ENCODE measurements around the gene PEX26.
"Not testable (repeated sequence)": the region's sequence is repeated elsewhere in the genome, so short reads cannot be mapped to it uniquely, and the experiment has no call there.

PEX26 gene

GRCh38 chr22:18063715-18064114, 14.1 kb upstream of the PEX26 start:
- H3K4me1 ChIP-seq (ENCODE audit: control insufficient read depth, insufficient read depth, low read length, poor library complexity, severe bottlenecking); H3K9me3 ChIP-seq (ENCODE audit: control insufficient read depth, low read length); H3K27ac ChIP-seq (ENCODE audit: insufficient read depth, low read length, poor library complexity, severe bottlenecking); DNase-seq; H3K27me3 ChIP-seq (replicated peaks; ENCODE audit: control insufficient read depth, insufficient read depth, low read length, poor library complexity, severe bottlenecking); H3K4me3 ChIP-seq (ENCODE audit: insufficient read depth, low read depth, low read length, poor library complexity, severe bottlenecking); H3K36me3 ChIP-seq (ENCODE audit: control insufficient read depth, insufficient read depth, low read length): not testable (repeated sequence)

GRCh38 chr22:18064636-18065035, 13.2 kb upstream of the PEX26 start:
- Histone ChIP-seq H3K27me3 (replicated peaks; ENCODE audit: control insufficient read depth, insufficient read depth, low read length, poor library complexity, severe bottlenecking) (no peaks in the 10 kb centered on the region), H3K4me1 (ENCODE audit: control insufficient read depth, insufficient read depth, low read length, poor library complexity, severe bottlenecking) (no peaks in the 10 kb centered on the region), H3K9me3 (ENCODE audit: control insufficient read depth, low read length) (no peaks in the 10 kb centered on the region), H3K36me3 (ENCODE audit: control insufficient read depth, insufficient read depth, low read length) (no peaks in the 10 kb centered on the region), H3K4me3 (ENCODE audit: insufficient read depth, low read depth, low read length, poor library complexity, severe bottlenecking) (no peak overlapping the region), H3K27ac (ENCODE audit: insufficient read depth, low read length, poor library complexity, severe bottlenecking) (no peak overlapping the region)
- no peak for DNase-seq

- Histone ChIP-seq H3K4me3 (ENCODE audit: insufficient read depth, low read depth, low read length, poor library complexity, severe bottlenecking) (no peak overlapping the region), H3K36me3 (ENCODE audit: control insufficient read depth, insufficient read depth, low read length) (no peaks in the 10 kb centered on the region), H3K4me1 (ENCODE audit: control insufficient read depth, insufficient read depth, low read length, poor library complexity, severe bottlenecking) (no peaks in the 10 kb centered on the region), H3K27me3 (replicated peaks; ENCODE audit: control insufficient read depth, insufficient read depth, low read length, poor library complexity, severe bottlenecking) (no peaks in the 10 kb centered on the region), H3K9me3 (ENCODE audit: control insufficient read depth, low read length) (no peaks in the 10 kb centered on the region), H3K27ac (ENCODE audit: insufficient read depth, low read length, poor library complexity, severe bottlenecking) (no peak overlapping the region)
- DNase-seq, result no peak
These were observed 12.5 kb upstream of the PEX26 start for GRCh38 chr22:18065256-18065655.

- Histone ChIP-seq H3K4me3 (ENCODE audit: insufficient read depth, low read depth, low read length, poor library complexity, severe bottlenecking) (no peak overlapping the region), H3K27me3 (replicated peaks; ENCODE audit: control insufficient read depth, insufficient read depth, low read length, poor library complexity, severe bottlenecking) (no peaks in the 10 kb centered on the region), H3K36me3 (ENCODE audit: control insufficient read depth, insufficient read depth, low read length) (no peaks in the 10 kb centered on the region), H3K4me1 (ENCODE audit: control insufficient read depth, insufficient read depth, low read length, poor library complexity, severe bottlenecking) (no peaks in the 10 kb centered on the region), H3K9me3 (ENCODE audit: control insufficient read depth, low read length) (no peaks in the 10 kb centered on the region), H3K27ac (ENCODE audit: insufficient read depth, low read length, poor library complexity, severe bottlenecking) (no peak overlapping the region)
- no peak for DNase-seq
These were observed 11.5 kb upstream of the PEX26 start for GRCh38 chr22:18066181-18066859.

GRCh38 chr22:18067121-18067520, 10.7 kb upstream of the PEX26 start:
- no peaks in the 10 kb centered on the region for H3K27me3 ChIP-seq (replicated peaks; ENCODE audit: control insufficient read depth, insufficient read depth, low read length, poor library complexity, severe bottlenecking)
- no peak overlapping the region for H3K4me3 ChIP-seq (ENCODE audit: insufficient read depth, low read depth, low read length, poor library complexity, severe bottlenecking)
- no peaks in the 10 kb centered on the region for H3K9me3 ChIP-seq (ENCODE audit: control insufficient read depth, low read length)
- H3K27ac ChIP-seq (ENCODE audit: insufficient read depth, low read length, poor library complexity, severe bottlenecking), result no peak overlapping the region
- H3K4me1 ChIP-seq (ENCODE audit: control insufficient read depth, insufficient read depth, low read length, poor library complexity, severe bottlenecking), result no peaks in the 10 kb centered on the region
- H3K36me3 ChIP-seq (ENCODE audit: control insufficient read depth, insufficient read depth, low read length), result no peaks in the 10 kb centered on the region
- DNase-seq, result no peak

- no peak for DNase-seq
- H3K27ac ChIP-seq (ENCODE audit: insufficient read depth, low read length, poor library complexity, severe bottlenecking), result no peak overlapping the region
- H3K27me3 ChIP-seq (replicated peaks; ENCODE audit: control insufficient read depth, insufficient read depth, low read length, poor library complexity, severe bottlenecking), result no peaks in the 10 kb centered on the region
- H3K4me3 ChIP-seq (ENCODE audit: insufficient read depth, low read depth, low read length, poor library complexity, severe bottlenecking), result no peak overlapping the region
- H3K9me3 ChIP-seq (ENCODE audit: control insufficient read depth, low read length), result no peaks in the 10 kb centered on the region
- H3K36me3 ChIP-seq (ENCODE audit: control insufficient read depth, insufficient read depth, low read length), result no peaks in the 10 kb centered on the region
- H3K4me1 ChIP-seq (ENCODE audit: control insufficient read depth, insufficient read depth, low read length, poor library complexity, severe bottlenecking), result no peaks in the 10 kb centered on the region
These were observed 10.0 kb upstream of the PEX26 start for GRCh38 chr22:18067548-18068341.

GRCh38 chr22:18068381-18068988, 9.3 kb upstream of the PEX26 start:
- H3K27ac ChIP-seq (ENCODE audit: insufficient read depth, low read length, poor library complexity, severe bottlenecking), result no peak overlapping the region
- no peaks in the 10 kb centered on the region for H3K27me3 ChIP-seq (replicated peaks; ENCODE audit: control insufficient read depth, insufficient read depth, low read length, poor library complexity, severe bottlenecking)
- H3K9me3 ChIP-seq (ENCODE audit: control insufficient read depth, low read length), result no peaks in the 10 kb centered on the region
- no peak overlapping the region for H3K4me3 ChIP-seq (ENCODE audit: insufficient read depth, low read depth, low read length, poor library complexity, severe bottlenecking)
- DNase-seq, result no peak
- H3K4me1 ChIP-seq (ENCODE audit: control insufficient read depth, insufficient read depth, low read length, poor library complexity, severe bottlenecking), result no peaks in the 10 kb centered on the region
- H3K36me3 ChIP-seq (ENCODE audit: control insufficient read depth, insufficient read depth, low read length), result no peaks in the 10 kb centered on the region

GRCh38 chr22:18069041-18069440, 8.7 kb upstream of the PEX26 start:
- H3K27ac ChIP-seq (ENCODE audit: insufficient read depth, low read length, poor library complexity, severe bottlenecking), result no peak overlapping the region
- no peaks in the 10 kb centered on the region for H3K36me3 ChIP-seq (ENCODE audit: control insufficient read depth, insufficient read depth, low read length)
- no peaks in the 10 kb centered on the region for H3K27me3 ChIP-seq (replicated peaks; ENCODE audit: control insufficient read depth, insufficient read depth, low read length, poor library complexity, severe bottlenecking)
- no peaks in the 10 kb centered on the region for H3K4me1 ChIP-seq (ENCODE audit: control insufficient read depth, insufficient read depth, low read length, poor library complexity, severe bottlenecking)
- no peaks in the 10 kb centered on the region for H3K9me3 ChIP-seq (ENCODE audit: control insufficient read depth, low read length)
- no peak for DNase-seq
- H3K4me3 ChIP-seq (ENCODE audit: insufficient read depth, low read depth, low read length, poor library complexity, severe bottlenecking), result no peak overlapping the region

GRCh38 chr22:18070041-18070440, 7.7 kb upstream of the PEX26 start:
- H3K27me3 ChIP-seq (replicated peaks; ENCODE audit: control insufficient read depth, insufficient read depth, low read length, poor library complexity, severe bottlenecking), result no peaks in the 10 kb centered on the region
- DNase-seq, result no peak
- no peaks in the 10 kb centered on the region for H3K36me3 ChIP-seq (ENCODE audit: control insufficient read depth, insufficient read depth, low read length)
- H3K4me1 ChIP-seq (ENCODE audit: control insufficient read depth, insufficient read depth, low read length, poor library complexity, severe bottlenecking), result no peaks in the 10 kb centered on the region
- no peak overlapping the region for H3K27ac ChIP-seq (ENCODE audit: insufficient read depth, low read length, poor library complexity, severe bottlenecking)
- H3K4me3 ChIP-seq (ENCODE audit: insufficient read depth, low read depth, low read length, poor library complexity, severe bottlenecking), result no peak overlapping the region
- no peaks in the 10 kb centered on the region for H3K9me3 ChIP-seq (ENCODE audit: control insufficient read depth, low read length)
